PC-3 (cell line): Measurements from ENCODE around the gene OR10J1.

ENCODE experiments used
- EZH2 ChIP-seq: fragments of 300-600 bp; sonication (generic); IDR thresholded peaks from one replicate; pipeline ENCODE4 v1.6.1; 2017; ENCODE audit warnings: antibody characterized with exemption, mild to moderate bottlenecking, low read length; ENCODE audit not compliant: unreplicated experiment
- TF ChIP-seq, protein P1 (sequence below): fragments of 300-600 bp; sonication (generic); conservative IDR thresholded peaks from 2 replicates; pipeline ENCODE4 v1.5.1; 2017; ENCODE audit warnings: antibody characterized with exemption, low read depth, mild to moderate bottlenecking, low read length

GRCh38 chr1:159441360-159441759 is 1.8 kb downstream of the OR10J1 start:
- TF ChIP-seq, protein P1, sequence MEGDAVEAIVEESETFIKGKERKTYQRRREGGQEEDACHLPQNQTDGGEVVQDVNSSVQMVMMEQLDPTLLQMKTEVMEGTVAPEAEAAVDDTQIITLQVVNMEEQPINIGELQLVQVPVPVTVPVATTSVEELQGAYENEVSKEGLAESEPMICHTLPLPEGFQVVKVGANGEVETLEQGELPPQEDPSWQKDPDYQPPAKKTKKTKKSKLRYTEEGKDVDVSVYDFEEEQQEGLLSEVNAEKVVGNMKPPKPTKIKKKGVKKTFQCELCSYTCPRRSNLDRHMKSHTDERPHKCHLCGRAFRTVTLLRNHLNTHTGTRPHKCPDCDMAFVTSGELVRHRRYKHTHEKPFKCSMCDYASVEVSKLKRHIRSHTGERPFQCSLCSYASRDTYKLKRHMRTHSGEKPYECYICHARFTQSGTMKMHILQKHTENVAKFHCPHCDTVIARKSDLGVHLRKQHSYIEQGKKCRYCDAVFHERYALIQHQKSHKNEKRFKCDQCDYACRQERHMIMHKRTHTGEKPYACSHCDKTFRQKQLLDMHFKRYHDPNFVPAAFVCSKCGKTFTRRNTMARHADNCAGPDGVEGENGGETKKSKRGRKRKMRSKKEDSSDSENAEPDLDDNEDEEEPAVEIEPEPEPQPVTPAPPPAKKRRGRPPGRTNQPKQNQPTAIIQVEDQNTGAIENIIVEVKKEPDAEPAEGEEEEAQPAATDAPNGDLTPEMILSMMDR: no peak
- no peak for TF ChIP-seq EZH2
